GM12864 (cell line): ENCODE measurements around the gene DPP4.

Experiments
- DNase-seq: peaks from one replicate; pipeline ENCODE4 v3.0.0-alpha.2; 2011; ENCODE audit warnings: low read depth
- H3K4me3 ChIP-seq: 2 replicates; pipeline ENCODE4 v1.5.1; 2011; ENCODE audit warnings: mild to moderate bottlenecking, low read depth, low read length, control low read depth
- CTCF ChIP-seq: IDR thresholded peaks from 2 replicates; pipeline ENCODE4 v1.5.1; 2011; ENCODE audit warnings: low read depth, mild to moderate bottlenecking, moderate library complexity, low read length, control low read depth, inconsistent platforms; ENCODE audit errors: missing control alignments

The DPP4 gene

GRCh38 chr2:162074928-162075688, 1.1 kb upstream of the DPP4 start:
- H3K4me3 ChIP-seq: no peak overlapping the region
- no peak for TF ChIP-seq CTCF
- no peak for DNase-seq

- no peak for DNase-seq
- H3K4me3 ChIP-seq: no peak overlapping the region; the same call in 1 of the 2 replicates
These were observed 549 bp upstream of the DPP4 start for GRCh38 chr2:162074632-162074895.

GRCh38 chr2:162072976-162073887, 783 bp downstream of the DPP4 start:
- no peak for TF ChIP-seq CTCF
- H3K4me3 ChIP-seq: peak overlapping the region; percentile 45
- no peak for DNase-seq

More at GRCh38 chr2:162074632-162074895, 549 bp upstream of the DPP4 start:
- TF ChIP-seq CTCF: no peak

- TF ChIP-seq CTCF: no peak
- H3K4me3 ChIP-seq: no peak overlapping the region
- no peak for DNase-seq
These were observed 1.8 kb downstream of the DPP4 start for GRCh38 chr2:162072181-162072702.

- TF ChIP-seq CTCF: no peak
- no peak for DNase-seq
- no peak overlapping the region for H3K4me3 ChIP-seq
These were observed 3.0 kb downstream of the DPP4 start for GRCh38 chr2:162071001-162071400.

GRCh38 chr2:162070228-162070936, 3.6 kb downstream of the DPP4 start:
- TF ChIP-seq CTCF: no peak
- no peak overlapping the region for H3K4me3 ChIP-seq
- DNase-seq: no peak
